ENCODE data around the gene YDJC.

GRCh38 chr22:21589396-21589795, 40.4 kb downstream of the YDJC start:
- TF ChIP-seq, protein P1, sequence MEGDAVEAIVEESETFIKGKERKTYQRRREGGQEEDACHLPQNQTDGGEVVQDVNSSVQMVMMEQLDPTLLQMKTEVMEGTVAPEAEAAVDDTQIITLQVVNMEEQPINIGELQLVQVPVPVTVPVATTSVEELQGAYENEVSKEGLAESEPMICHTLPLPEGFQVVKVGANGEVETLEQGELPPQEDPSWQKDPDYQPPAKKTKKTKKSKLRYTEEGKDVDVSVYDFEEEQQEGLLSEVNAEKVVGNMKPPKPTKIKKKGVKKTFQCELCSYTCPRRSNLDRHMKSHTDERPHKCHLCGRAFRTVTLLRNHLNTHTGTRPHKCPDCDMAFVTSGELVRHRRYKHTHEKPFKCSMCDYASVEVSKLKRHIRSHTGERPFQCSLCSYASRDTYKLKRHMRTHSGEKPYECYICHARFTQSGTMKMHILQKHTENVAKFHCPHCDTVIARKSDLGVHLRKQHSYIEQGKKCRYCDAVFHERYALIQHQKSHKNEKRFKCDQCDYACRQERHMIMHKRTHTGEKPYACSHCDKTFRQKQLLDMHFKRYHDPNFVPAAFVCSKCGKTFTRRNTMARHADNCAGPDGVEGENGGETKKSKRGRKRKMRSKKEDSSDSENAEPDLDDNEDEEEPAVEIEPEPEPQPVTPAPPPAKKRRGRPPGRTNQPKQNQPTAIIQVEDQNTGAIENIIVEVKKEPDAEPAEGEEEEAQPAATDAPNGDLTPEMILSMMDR (conservative IDR thresholded peaks at IDR 0.05): no peak
- no peak for TF ChIP-seq ZFX (IDR thresholded peaks at IDR 0.05)

All from C4-2B (cell line).